Measurements from ENCODE around the gene EPB41L4B. TPM values are rescaled to one million over a fixed set of nuclear protein-coding genes. Genes with fewer than 3 reads are reported as not detected.
A peak's percentile ranks its signal among the peaks of the same experiment; 100 is the strongest.

Gene EPB41L4B
- total and polyA plus RNA-seq, 2 of the 13 experiments (the other 11 are each of a cell fraction or from before 2014, with no cell fraction given): 17.6 to 22.1 TPM

- TF ChIP-seq POGZ (CRISPR knock-in tag; IDR thresholded peaks at IDR 0.05): no peak
- TF ChIP-seq RELA (CRISPR knock-in tag; IDR thresholded peaks at IDR 0.05): no peak
- no peak for TF ChIP-seq ZNF326 (CRISPR knock-in tag; IDR thresholded peaks at IDR 0.05; ENCODE audit: borderline replicate concordance)
- no peak for TF ChIP-seq KLF9 (CRISPR knock-in tag; IDR thresholded peaks at IDR 0.05; ENCODE audit: low read depth)
- TF ChIP-seq ZSCAN21 (CRISPR knock-in tag; IDR thresholded peaks at IDR 0.05; ENCODE audit: borderline replicate concordance): peak; percentile 78; the same call in 1 of the 2 replicates
- TF ChIP-seq ZFX (CRISPR knock-in tag; IDR thresholded peaks at IDR 0.05; ENCODE audit: low read depth): peak; percentile 30
- TF ChIP-seq ZNF33B (CRISPR knock-in tag; IDR thresholded peaks at IDR 0.05): no peak
- no peak for TF ChIP-seq ZNF33A (CRISPR knock-in tag; IDR thresholded peaks at IDR 0.05; ENCODE audit: borderline replicate concordance)
- no peak for TF ChIP-seq ZNF720 (CRISPR knock-in tag; IDR thresholded peaks at IDR 0.05)
- TF ChIP-seq HMGXB4 (CRISPR knock-in tag; IDR thresholded peaks at IDR 0.05; ENCODE audit: borderline replicate concordance in 1 of 2, low read depth in 1 of 2): peak; percentile 54 to 64; a peak in 3 of 4 replicates
- no peak for TF ChIP-seq TCF12 (IDR thresholded peaks at IDR 0.05)
- no peak for TF ChIP-seq TCF12 (CRISPR knock-in tag; IDR thresholded peaks at IDR 0.05)
- TF ChIP-seq HDAC1 (CRISPR knock-in tag; IDR thresholded peaks at IDR 0.05): peak; percentile 61; the same call in 1 of the 2 replicates
- TF ChIP-seq SALL1 (CRISPR knock-in tag; IDR thresholded peaks at IDR 0.05): peak; percentile 14; the same call in 1 of the 2 replicates
- TF ChIP-seq EEA1 (CRISPR knock-in tag; IDR thresholded peaks at IDR 0.05; ENCODE audit: borderline replicate concordance): 0 out of 2 replicates have a peak, but pooled peaks have one; percentile 16
- peak; percentile 47; the same call in 1 of the 2 replicates for TF ChIP-seq KDM2A (CRISPR knock-in tag; IDR thresholded peaks at IDR 0.05; ENCODE audit: borderline replicate concordance, low read depth)
- 0 out of 2 replicates have a peak, but pooled peaks have one; percentile 29 for TF ChIP-seq SALL2 (CRISPR knock-in tag; IDR thresholded peaks at IDR 0.05)
- 0 out of 2 replicates have a peak, but pooled peaks have one; percentile 28 for TF ChIP-seq ETS1 (CRISPR knock-in tag; IDR thresholded peaks at IDR 0.05)
- no peak for TF ChIP-seq FOXO4 (CRISPR knock-in tag; conservative IDR thresholded peaks at IDR 0.05)
- 0 out of 2 replicates have a peak, but pooled peaks have one; percentile 57 for TF ChIP-seq POGK (CRISPR knock-in tag; conservative IDR thresholded peaks at IDR 0.05)
- TF ChIP-seq, protein P1, sequence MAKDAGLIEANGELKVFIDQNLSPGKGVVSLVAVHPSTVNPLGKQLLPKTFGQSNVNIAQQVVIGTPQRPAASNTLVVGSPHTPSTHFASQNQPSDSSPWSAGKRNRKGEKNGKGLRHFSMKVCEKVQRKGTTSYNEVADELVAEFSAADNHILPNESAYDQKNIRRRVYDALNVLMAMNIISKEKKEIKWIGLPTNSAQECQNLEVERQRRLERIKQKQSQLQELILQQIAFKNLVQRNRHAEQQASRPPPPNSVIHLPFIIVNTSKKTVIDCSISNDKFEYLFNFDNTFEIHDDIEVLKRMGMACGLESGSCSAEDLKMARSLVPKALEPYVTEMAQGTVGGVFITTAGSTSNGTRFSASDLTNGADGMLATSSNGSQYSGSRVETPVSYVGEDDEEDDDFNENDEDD (CRISPR knock-in tag; IDR thresholded peaks at IDR 0.05; ENCODE audit: borderline replicate concordance): no peak
- TF ChIP-seq NRL (CRISPR knock-in tag; IDR thresholded peaks at IDR 0.05; ENCODE audit: borderline replicate concordance): 0 out of 2 replicates have a peak, but pooled peaks have one; percentile 37
Measured at GRCh38 chr9:109319626-109320241, 1.1 kb downstream of the EPB41L4B start (continued).

Measured in HepG2 (cell line).